Thymus (tissue), 11 donors: ENCODE measurements around the gene TUBB6. TPM values are rescaled to one million over a fixed set of nuclear protein-coding genes. Genes with fewer than 3 reads are reported as not detected.

ENCODE experiments used
- DNase-seq, 9 donors: peaks; one replicate each; pipeline ENCODE4 v3.0.0-alpha.2; 2013; ENCODE audit warnings: low spot score in 9 of 9, low read depth in 6 of 9, missing footprints in 1 of 9
- H3K27ac ChIP-seq, 2 donors: one replicate each; pipeline ENCODE4 v1.5.1; 2013; ENCODE audit warnings: control low read depth in 1 of 2, low read depth in 1 of 2, low read length in 1 of 2, mild to moderate bottlenecking in 1 of 2, moderate library complexity in 1 of 2
- H3K27me3 ChIP-seq, 2 donors: one replicate each; pipeline ENCODE4 v1.5.1; 2013; ENCODE audit warnings: low read length in 1 of 2; ENCODE audit not compliant: control insufficient read depth in 2 of 2, insufficient read depth in 1 of 2
- H3K36me3 ChIP-seq, 2 donors: one replicate each; pipeline ENCODE4 v1.5.1; 2013; ENCODE audit warnings: low read length in 1 of 2, mild to moderate bottlenecking in 1 of 2, moderate library complexity in 1 of 2; ENCODE audit not compliant: control insufficient read depth in 2 of 2, insufficient read depth in 2 of 2
- H3K4me1 ChIP-seq, 2 donors: one replicate each; pipeline ENCODE4 v1.5.1; 2013; ENCODE audit warnings: low read length in 2 of 2; ENCODE audit not compliant: control insufficient read depth in 2 of 2, insufficient read depth in 2 of 2
- H3K4me3 ChIP-seq, 2 donors: one replicate each; pipeline ENCODE4 v1.5.1; 2013; ENCODE audit warnings: low read length in 2 of 2, control low read depth in 1 of 2, mild to moderate bottlenecking in 1 of 2
- H3K9me3 ChIP-seq, 2 donors: one replicate each; pipeline ENCODE4 v1.5.1; 2013; ENCODE audit warnings: low read length in 1 of 2, mild to moderate bottlenecking in 1 of 2; ENCODE audit not compliant: control insufficient read depth in 2 of 2, insufficient read depth in 1 of 2
- WGBS: extraction: QIAGEN DNeasy Blood & Tissue Kit; methylation state at CpG from one replicate; pipeline ENCODE4 v1.1.7; 2013; 5-methylcytosine and 5-hydroxymethylcytosine counted together
- polyA plus RNA-seq: library from polyadenylated mRNA; stranded (reverse); fragments of 200-250 nt; gene quantifications from one replicate; pipeline ENCODE4 v1.2.3, GENCODE V29; 2013
- total RNA-seq: library from RNA; stranded (reverse); fragments of 120-200 nt; gene quantifications from one replicate; pipeline ENCODE4 v1.2.4, GENCODE V29; 2013
- donor health status: healthy.

The TUBB6 gene
- total and polyA plus RNA-seq, 2 donors, result 24.9 to 46.6 TPM

DNA sequence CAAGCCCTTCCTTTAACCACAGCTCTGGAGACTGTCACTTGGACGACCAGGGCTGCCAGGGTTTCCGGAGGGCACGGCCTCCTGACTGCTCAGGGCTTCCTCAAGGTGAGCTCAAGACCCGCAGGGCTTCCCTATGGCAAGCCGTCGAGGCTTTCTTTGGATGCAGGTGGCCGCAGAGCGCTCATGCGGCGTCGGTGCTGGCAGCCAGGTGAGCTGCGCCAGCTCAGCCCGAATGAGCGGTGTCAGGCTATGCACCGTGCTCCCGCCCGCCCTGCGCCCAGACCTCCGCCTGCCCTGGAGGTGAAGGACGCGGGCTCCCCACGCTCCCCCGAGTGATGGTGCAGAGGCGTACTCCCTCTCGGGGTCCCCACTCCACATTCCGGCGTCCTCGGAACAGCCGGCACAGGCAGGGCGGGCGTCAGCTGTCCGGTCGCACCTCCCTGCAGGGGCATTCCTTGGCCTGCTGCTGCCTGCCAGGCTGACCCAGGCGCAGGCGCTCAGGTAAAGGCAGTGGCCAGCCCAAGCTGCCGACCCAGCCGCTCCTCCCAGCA lies 20.8 kb upstream of the TUBB6 start:
- H3K4me3 ChIP-seq, result no peak overlapping the region
- 24% methylated on average over 37 of the region's 37 CpGs for WGBS
- H3K27ac ChIP-seq, result no peak overlapping the region
- H3K27me3 ChIP-seq, result peaks cover 26 to 78% of the 10 kb centered on the region in 2 donors
- DNase-seq, result no peak
- H3K36me3 ChIP-seq, result no peaks in the 10 kb centered on the region
- peaks cover 0 to 7% of the 10 kb centered on the region in 2 donors for H3K4me1 ChIP-seq
- H3K9me3 ChIP-seq, result peaks cover 0 to 4% of the 10 kb centered on the region in 2 donors

- Histone ChIP-seq H3K36me3 (no peaks in the 10 kb centered on the region), H3K4me1 (peaks cover 0 to 7% of the 10 kb centered on the region in 2 donors), H3K27me3 (peaks cover 26 to 74% of the 10 kb centered on the region in 2 donors), H3K9me3 (peaks cover 0 to 4% of the 10 kb centered on the region in 2 donors), H3K4me3 (no peak overlapping the region), H3K27ac (no peak overlapping the region)
- WGBS, result 6% methylated on average over 41 of the region's 41 CpGs
- no peak for DNase-seq
These were observed 20.2 kb upstream of the TUBB6 start for GRCh38 chr18:12287684-12288402.

- peaks cover 0 to 7% of the 10 kb centered on the region in 2 donors for H3K4me1 ChIP-seq
- H3K27ac ChIP-seq, result no peak overlapping the region
- WGBS, result 27% methylated on average over 10 of the region's 10 CpGs
- no peak overlapping the region for H3K4me3 ChIP-seq
- DNase-seq, result no peak
- H3K9me3 ChIP-seq, result peaks cover 0 to 4% of the 10 kb centered on the region in 2 donors
- H3K27me3 ChIP-seq, result peaks cover 26 to 70% of the 10 kb centered on the region in 2 donors
- H3K36me3 ChIP-seq, result no peaks in the 10 kb centered on the region
These were observed 19.7 kb upstream of the TUBB6 start for GRCh38 chr18:12288403-12288755.

GRCh38 chr18:12290086-12290485 lies 18.0 kb upstream of the TUBB6 start:
- 93% methylated on average over 2 of the region's 2 CpGs for WGBS
- DNase-seq, result no peak
- peaks cover 26 to 56% of the 10 kb centered on the region in 2 donors for H3K27me3 ChIP-seq

GRCh38 chr18:12291161-12291560 lies 16.9 kb upstream of the TUBB6 start:
- Histone ChIP-seq H3K27me3 (peaks cover 24 to 46% of the 10 kb centered on the region in 2 donors), H3K27ac (no peak overlapping the region), H3K4me1 (peaks cover 0 to 7% of the 10 kb centered on the region in 2 donors), H3K4me3 (no peak overlapping the region), H3K9me3 (peaks cover 0 to 4% of the 10 kb centered on the region in 2 donors), H3K36me3 (no peaks in the 10 kb centered on the region)
- WGBS, result 89% methylated on average over 6 of the region's 6 CpGs
- DNase-seq, result no peak

More at GRCh38 chr18:12290086-12290485, 18.0 kb upstream of the TUBB6 start:
- peaks cover 0 to 7% of the 10 kb centered on the region in 2 donors for H3K4me1 ChIP-seq
- H3K27ac ChIP-seq, result no peak overlapping the region
- no peak overlapping the region for H3K4me3 ChIP-seq
- H3K36me3 ChIP-seq, result no peaks in the 10 kb centered on the region
- H3K9me3 ChIP-seq, result peaks cover 0 to 4% of the 10 kb centered on the region in 2 donors

GRCh38 chr18:12291690-12292089 lies 16.4 kb upstream of the TUBB6 start:
- DNase-seq, result no peak
- peaks cover 0 to 7% of the 10 kb centered on the region in 2 donors for H3K4me1 ChIP-seq
- peaks cover 23 to 41% of the 10 kb centered on the region in 2 donors for H3K27me3 ChIP-seq
- peaks cover 0 to 4% of the 10 kb centered on the region in 2 donors for H3K9me3 ChIP-seq
- H3K4me3 ChIP-seq, result no peak overlapping the region
- no peaks in the 10 kb centered on the region for H3K36me3 ChIP-seq
- 96% methylated on average over 14 of the region's 14 CpGs for WGBS
- no peak overlapping the region for H3K27ac ChIP-seq

DNA sequence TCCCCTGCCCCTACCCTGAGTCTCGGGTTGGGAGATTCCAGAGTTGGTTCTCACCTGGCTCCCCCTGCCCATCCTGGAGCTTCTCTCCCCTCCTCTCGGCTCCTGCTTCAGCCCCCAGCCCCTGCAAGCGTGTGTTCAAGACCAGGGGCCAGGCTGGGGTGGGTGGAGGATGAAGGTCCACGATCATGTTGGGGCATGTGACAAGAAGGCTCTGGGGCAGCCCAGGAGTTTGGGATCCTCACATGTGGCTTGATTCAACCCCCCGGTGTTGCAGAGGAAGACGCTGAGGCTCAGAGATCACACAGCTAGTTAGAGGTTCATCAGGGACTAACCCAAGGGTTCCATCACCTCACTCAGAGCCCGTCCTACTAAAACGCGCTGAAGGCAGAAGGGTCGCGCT lies 14.2 kb upstream of the TUBB6 start:
- no peak for DNase-seq
- H3K4me3 ChIP-seq, result no peak overlapping the region
- no peak overlapping the region for H3K27ac ChIP-seq
- H3K9me3 ChIP-seq, result no peaks in the 10 kb centered on the region
- H3K36me3 ChIP-seq, result no peaks in the 10 kb centered on the region
- peaks cover 6 to 20% of the 10 kb centered on the region in 2 donors for H3K27me3 ChIP-seq
- H3K4me1 ChIP-seq, result no peaks in the 10 kb centered on the region
- WGBS, result 89% methylated on average over 11 of the region's 11 CpGs

DNA sequence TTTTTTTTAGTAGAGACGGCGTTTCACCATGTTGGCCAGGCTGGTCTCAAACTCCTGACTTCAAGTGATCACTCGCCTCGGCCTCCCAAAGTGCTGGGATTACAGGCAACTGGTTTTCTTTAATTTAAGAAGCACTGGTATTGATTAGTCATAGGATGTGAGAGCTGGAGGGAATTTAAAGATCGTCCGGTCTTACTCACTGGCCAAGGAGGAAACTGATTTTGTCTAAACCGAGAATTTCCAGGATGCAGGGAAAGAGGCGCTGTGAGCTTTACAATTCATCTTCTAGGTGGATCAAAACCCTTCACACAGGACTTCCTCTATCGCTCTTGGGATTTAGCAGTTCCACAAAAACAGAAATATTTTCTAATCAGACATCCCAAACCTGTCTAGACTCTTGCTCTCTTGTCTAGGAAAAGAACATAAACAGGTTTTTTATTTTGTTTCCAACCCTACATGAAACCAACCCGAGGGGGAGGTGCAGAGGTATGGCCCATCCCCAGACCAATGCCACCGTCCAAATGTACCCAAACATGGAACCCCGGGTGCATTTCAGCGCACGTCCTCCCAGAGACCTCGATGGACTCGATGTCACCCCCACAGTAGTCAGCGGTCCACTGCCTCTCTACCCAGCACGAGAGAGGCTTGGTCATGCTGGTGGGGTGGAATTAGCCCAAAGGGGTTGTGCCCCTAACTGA lies 12.5 kb upstream of the TUBB6 start:
- Histone ChIP-seq H3K9me3 (peaks cover 0 to 3% of the 10 kb centered on the region in 2 donors), H3K27ac (no peak overlapping the region), H3K4me3 (no peak overlapping the region), H3K27me3 (peaks cover 0 to 6% of the 10 kb centered on the region in 2 donors), H3K4me1 (no peaks in the 10 kb centered on the region), H3K36me3 (no peaks in the 10 kb centered on the region)
- WGBS, result 96% methylated on average over 18 of the region's 18 CpGs
- no peak for DNase-seq

DNA sequence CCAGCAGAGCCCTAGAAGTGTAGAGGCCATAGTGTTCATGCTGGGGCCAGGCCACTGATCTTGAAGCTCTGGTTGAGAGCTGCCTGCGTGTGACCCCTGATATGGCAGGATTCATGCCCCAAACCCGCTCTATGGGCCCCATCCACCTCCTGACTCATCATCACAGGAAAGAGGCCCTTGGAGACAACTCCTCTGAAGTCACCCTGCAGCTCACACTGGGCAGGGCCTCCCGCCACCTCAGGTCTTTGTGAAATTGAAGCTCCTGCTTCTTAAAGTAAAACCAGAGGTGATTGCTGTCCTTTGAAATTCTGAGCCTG lies 12.0 kb upstream of the TUBB6 start:
- no peak overlapping the region for H3K4me3 ChIP-seq
- peaks cover 0 to 5% of the 10 kb centered on the region in 2 donors for H3K27me3 ChIP-seq
- WGBS, result 92% methylated on average over 3 of the region's 3 CpGs
- DNase-seq, result no peak
- H3K36me3 ChIP-seq, result no peaks in the 10 kb centered on the region
- peaks cover 0 to 3% of the 10 kb centered on the region in 2 donors for H3K9me3 ChIP-seq
- no peak overlapping the region for H3K27ac ChIP-seq
- no peaks in the 10 kb centered on the region for H3K4me1 ChIP-seq
